HCT116 (cell line): Measurements from ENCODE around the gene TRAF5.

Source experiments
- FOSL1 ChIP-seq: IDR thresholded peaks from 2 replicates; pipeline ENCODE4 v1.6.1; 2012; ENCODE audit warnings: low read depth
- POLR2A ChIP-seq: IDR thresholded peaks from 2 replicates; pipeline ENCODE4 v1.7.0; 2011; ENCODE audit warnings: borderline replicate concordance; ENCODE audit not compliant: insufficient read depth, insufficient read length; ENCODE audit errors: extremely low read depth
- POLR2AphosphoS5 ChIP-seq: IDR thresholded peaks from 2 replicates; pipeline ENCODE4 v1.6.1; 2011; ENCODE audit warnings: mild to moderate bottlenecking, low read depth, low read length, moderate library complexity
- ZNF274 ChIP-seq: fragments of 200-500 bp; sonication (Bioruptor generic); IDR thresholded peaks from 2 replicates; pipeline ENCODE4 v1.6.1; 2014; ENCODE audit warnings: mild to moderate bottlenecking, low read depth, low read length, inconsistent platforms
- TF ChIP-seq, protein P1 (sequence below), 3 experiments: fragments of 200-600 bp in 1 of 3; sonication (generic) in 1 of 3; IDR thresholded peaks in 2 of 3; conservative IDR thresholded peaks in 1 of 3; 2 replicates each; pipeline ENCODE4 v1.5.1; 2012 to 2017; ENCODE audit warnings: low read depth in 2 of 3, low read length in 2 of 3, antibody characterized with exemption in 1 of 3, borderline replicate concordance in 1 of 3, control low read depth in 1 of 3, mild to moderate bottlenecking in 1 of 3, mixed read lengths in 1 of 3, mixed run types in 1 of 3, moderate library complexity in 1 of 3; ENCODE audit not compliant: insufficient read depth in 1 of 3
- TF ChIP-seq, protein P2 (sequence below): IDR thresholded peaks from 2 replicates; pipeline ENCODE4 v1.6.1; 2012; ENCODE audit warnings: low read depth

DNA sequence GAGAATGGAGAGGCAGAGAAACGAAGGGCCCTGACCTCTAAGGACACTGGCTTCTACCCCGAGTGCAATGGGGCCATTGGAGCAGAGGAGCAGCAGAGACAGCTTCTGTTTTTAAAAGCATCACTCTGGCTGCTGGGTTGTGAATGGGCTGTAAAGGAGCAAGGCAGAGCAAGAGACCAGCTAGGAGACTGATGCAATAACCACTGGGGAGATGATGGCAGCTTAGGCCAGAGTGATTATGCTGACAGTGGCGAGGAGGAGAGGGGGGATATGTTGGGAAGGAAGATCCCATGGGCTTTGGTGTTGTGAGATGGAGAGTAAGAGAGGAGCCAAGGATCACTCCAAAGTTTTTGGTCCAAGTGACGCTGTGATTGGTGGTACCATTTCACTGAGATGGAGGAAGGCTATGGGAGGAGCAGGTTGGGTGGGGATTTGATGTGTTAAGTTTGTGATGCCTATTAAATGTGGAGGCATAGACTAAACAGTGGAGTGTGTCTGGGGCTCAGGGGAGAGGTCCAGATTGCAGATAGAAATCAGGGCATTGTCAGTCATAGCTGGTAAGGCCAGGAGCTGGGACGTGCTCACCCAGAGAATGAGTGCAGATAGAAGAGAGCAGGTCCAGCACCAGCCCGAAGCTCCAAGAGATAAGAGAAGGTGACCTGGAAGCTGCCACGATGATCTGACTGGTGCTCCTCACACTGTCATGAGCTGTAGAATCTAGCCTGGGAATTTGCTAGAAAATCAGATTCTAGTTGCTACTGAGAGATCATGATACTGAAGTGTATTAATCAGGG is 11.0 kb downstream of the TRAF5 start:
- TF ChIP-seq, protein P1, sequence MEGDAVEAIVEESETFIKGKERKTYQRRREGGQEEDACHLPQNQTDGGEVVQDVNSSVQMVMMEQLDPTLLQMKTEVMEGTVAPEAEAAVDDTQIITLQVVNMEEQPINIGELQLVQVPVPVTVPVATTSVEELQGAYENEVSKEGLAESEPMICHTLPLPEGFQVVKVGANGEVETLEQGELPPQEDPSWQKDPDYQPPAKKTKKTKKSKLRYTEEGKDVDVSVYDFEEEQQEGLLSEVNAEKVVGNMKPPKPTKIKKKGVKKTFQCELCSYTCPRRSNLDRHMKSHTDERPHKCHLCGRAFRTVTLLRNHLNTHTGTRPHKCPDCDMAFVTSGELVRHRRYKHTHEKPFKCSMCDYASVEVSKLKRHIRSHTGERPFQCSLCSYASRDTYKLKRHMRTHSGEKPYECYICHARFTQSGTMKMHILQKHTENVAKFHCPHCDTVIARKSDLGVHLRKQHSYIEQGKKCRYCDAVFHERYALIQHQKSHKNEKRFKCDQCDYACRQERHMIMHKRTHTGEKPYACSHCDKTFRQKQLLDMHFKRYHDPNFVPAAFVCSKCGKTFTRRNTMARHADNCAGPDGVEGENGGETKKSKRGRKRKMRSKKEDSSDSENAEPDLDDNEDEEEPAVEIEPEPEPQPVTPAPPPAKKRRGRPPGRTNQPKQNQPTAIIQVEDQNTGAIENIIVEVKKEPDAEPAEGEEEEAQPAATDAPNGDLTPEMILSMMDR (IDR thresholded peaks at IDR 0.05 in 2 of 3, conservative IDR thresholded peaks at IDR 0.05 in 1 of 3; ENCODE audit: borderline replicate concordance in 1 of 3, insufficient read depth in 1 of 3, low read depth in 2 of 3, low read length in 2 of 3), result no peak
- TF ChIP-seq POLR2AphosphoS5 (no peak), FOSL1 (no peak), ZNF274 (no peak), POLR2A (no peak)
- TF ChIP-seq, protein P2, sequence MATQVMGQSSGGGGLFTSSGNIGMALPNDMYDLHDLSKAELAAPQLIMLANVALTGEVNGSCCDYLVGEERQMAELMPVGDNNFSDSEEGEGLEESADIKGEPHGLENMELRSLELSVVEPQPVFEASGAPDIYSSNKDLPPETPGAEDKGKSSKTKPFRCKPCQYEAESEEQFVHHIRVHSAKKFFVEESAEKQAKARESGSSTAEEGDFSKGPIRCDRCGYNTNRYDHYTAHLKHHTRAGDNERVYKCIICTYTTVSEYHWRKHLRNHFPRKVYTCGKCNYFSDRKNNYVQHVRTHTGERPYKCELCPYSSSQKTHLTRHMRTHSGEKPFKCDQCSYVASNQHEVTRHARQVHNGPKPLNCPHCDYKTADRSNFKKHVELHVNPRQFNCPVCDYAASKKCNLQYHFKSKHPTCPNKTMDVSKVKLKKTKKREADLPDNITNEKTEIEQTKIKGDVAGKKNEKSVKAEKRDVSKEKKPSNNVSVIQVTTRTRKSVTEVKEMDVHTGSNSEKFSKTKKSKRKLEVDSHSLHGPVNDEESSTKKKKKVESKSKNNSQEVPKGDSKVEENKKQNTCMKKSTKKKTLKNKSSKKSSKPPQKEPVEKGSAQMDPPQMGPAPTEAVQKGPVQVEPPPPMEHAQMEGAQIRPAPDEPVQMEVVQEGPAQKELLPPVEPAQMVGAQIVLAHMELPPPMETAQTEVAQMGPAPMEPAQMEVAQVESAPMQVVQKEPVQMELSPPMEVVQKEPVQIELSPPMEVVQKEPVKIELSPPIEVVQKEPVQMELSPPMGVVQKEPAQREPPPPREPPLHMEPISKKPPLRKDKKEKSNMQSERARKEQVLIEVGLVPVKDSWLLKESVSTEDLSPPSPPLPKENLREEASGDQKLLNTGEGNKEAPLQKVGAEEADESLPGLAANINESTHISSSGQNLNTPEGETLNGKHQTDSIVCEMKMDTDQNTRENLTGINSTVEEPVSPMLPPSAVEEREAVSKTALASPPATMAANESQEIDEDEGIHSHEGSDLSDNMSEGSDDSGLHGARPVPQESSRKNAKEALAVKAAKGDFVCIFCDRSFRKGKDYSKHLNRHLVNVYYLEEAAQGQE, result no peak
